ENCODE results near the gene KRTAP5-3. TPM values are rescaled to one million over a fixed set of nuclear protein-coding genes. Genes with fewer than 3 reads are reported as not detected.
"Not testable (repeated sequence)": the region's sequence is repeated elsewhere in the genome, so short reads cannot be mapped to it uniquely, and the experiment has no call there.

Gene KRTAP5-3
- total RNA-seq, 1 experiment from 2014 or later = not detected

DNA sequence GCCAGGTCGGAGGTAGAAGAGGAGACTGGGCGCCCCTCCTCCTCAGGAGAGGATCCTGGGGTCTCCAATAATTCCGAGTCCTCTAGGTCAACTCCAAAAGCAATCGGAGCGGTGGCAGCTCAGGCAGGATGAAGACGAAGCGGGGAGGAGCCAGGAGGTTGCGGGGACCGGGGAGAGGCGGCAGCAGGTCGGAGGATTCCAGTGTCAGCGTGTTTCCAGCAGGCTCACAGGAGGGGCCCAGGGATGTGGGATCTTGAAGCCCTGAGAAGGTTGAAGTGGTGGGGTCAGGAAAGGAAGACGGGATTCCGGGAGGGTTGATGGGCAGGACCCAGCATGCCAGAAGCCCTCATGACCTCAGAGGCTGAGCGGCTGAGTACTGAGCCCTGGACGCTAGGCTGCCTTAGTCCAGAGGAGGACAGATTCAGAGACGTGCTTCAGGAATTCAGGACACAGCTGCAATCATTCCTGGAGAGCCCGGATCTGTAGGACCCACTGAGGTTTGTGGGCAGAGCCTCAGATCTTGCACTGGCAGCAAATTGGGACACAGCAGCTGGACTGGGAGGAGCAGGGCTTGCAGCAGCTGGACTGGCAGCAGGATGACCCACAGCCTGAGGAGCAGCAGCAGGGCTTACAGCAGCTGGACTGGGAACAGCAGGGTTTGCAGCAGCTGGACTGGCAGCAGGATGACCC is 962 bp downstream of the KRTAP5-3 start:
- Mint-ChIP-seq H3K27me3 (ENCODE audit: low read depth) (peaks cover 42% of the 10 kb centered on the region), H3K9me3 (peaks cover 17 to 18% of the 10 kb centered on the region in 2 experiments), H3K4me3 (peak overlapping the region in 1 of 2 experiments; percentile 57; a peak in 1 of 5 replicates), H3K4me1 (peaks cover 13 to 18% of the 10 kb centered on the region in 2 experiments)
- not testable (repeated sequence) for H3K9me3 ChIP-seq (ENCODE audit: control insufficient read depth, low read depth, low read length); H3K27me3 ChIP-seq (ENCODE audit: insufficient read depth, low read length); H3K9ac ChIP-seq (ENCODE audit: extremely low read depth, insufficient read length, low read length); H2BK20ac ChIP-seq (ENCODE audit: low read depth, low read length, poor library complexity, severe bottlenecking); H3K36me3 Mint-ChIP-seq (ENCODE audit: insufficient read depth in 1 of 3, low read depth in 3 of 3); H3K18ac ChIP-seq (ENCODE audit: insufficient read length, low read depth, low read length); H4K5ac ChIP-seq (ENCODE audit: insufficient read length, low read depth, low read length); H3K27ac Mint-ChIP-seq; H3K27ac ChIP-seq (ENCODE audit: insufficient read length, low read depth, low read length); H3K23ac ChIP-seq (ENCODE audit: insufficient read length, low read depth, low read length); H3K14ac ChIP-seq (ENCODE audit: insufficient read depth, low read length); H2BK120ac ChIP-seq (ENCODE audit: low read depth, low read length, poor library complexity, severe bottlenecking); H4K91ac ChIP-seq (ENCODE audit: insufficient read length, low read depth, low read length); H3T11ph ChIP-seq (ENCODE audit: low read length); H3K4me1 ChIP-seq (ENCODE audit: insufficient read depth, low read length); H2AK5ac ChIP-seq (ENCODE audit: insufficient read length, low read length); H3K79me2 ChIP-seq (ENCODE audit: insufficient read depth, low read length); H3K23me2 ChIP-seq (ENCODE audit: insufficient read length, low read depth, low read length, poor library complexity, severe bottlenecking); H2AFZ ChIP-seq (ENCODE audit: low read length); H4K20me1 ChIP-seq (ENCODE audit: control insufficient read depth, insufficient read depth, insufficient read length); H4K8ac ChIP-seq (replicated peaks; ENCODE audit: insufficient read length, low read depth, low read length); H3K4ac ChIP-seq (ENCODE audit: low read depth, low read length); H2BK15ac ChIP-seq (ENCODE audit: low read depth, low read length); H2BK5ac ChIP-seq (ENCODE audit: insufficient read length, low read length); H2BK12ac ChIP-seq (ENCODE audit: insufficient read length, low read depth, low read length); H3K4me2 ChIP-seq (ENCODE audit: insufficient read depth, insufficient read length, low read length); H3K79me1 ChIP-seq (ENCODE audit: insufficient read depth, low read depth, low read length, poor library complexity, severe bottlenecking); H3K56ac ChIP-seq (ENCODE audit: insufficient read length, low read depth, low read length)
- WGBS (ENCODE audit: extremely low coverage, insufficient read length, low lambda C conversion rate) = no CpG with 5 or more reads among the region's 18 CpGs
- peak; percentile 42 for DNase-seq

DNA sequence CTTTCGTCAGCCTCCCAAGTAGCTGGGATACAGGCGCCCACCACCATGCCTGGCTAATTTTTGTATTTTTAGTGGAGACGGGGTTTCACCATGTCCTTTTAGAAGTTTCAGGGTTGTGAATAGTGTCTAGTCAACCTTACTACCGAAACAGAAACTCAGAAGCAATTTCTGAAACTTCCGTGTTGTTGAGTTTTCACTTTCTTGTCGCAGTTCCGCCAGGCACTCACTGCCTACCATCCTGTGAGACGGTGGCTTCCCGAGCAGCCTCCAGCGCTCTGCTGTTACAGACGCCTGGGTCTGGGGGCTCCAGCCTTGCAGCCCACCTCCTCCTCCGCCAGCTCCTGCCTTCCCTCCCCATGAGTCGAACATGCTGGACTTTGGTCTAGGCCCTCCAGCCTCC is 2.3 kb downstream of the KRTAP5-3 start:
- not testable (repeated sequence) for H3K4me1 ChIP-seq (ENCODE audit: insufficient read depth, low read length); H3K4me2 ChIP-seq (ENCODE audit: insufficient read depth, insufficient read length, low read length); H4K5ac ChIP-seq (ENCODE audit: insufficient read length, low read depth, low read length); H2BK20ac ChIP-seq (ENCODE audit: low read depth, low read length, poor library complexity, severe bottlenecking); H3K79me1 ChIP-seq (ENCODE audit: insufficient read depth, low read depth, low read length, poor library complexity, severe bottlenecking); H3K18ac ChIP-seq (ENCODE audit: insufficient read length, low read depth, low read length); H3K14ac ChIP-seq (ENCODE audit: insufficient read depth, low read length); H3K23me2 ChIP-seq (ENCODE audit: insufficient read length, low read depth, low read length, poor library complexity, severe bottlenecking); H3K56ac ChIP-seq (ENCODE audit: insufficient read length, low read depth, low read length); H3K9me3 ChIP-seq (ENCODE audit: control insufficient read depth, low read depth, low read length); H4K20me1 ChIP-seq (ENCODE audit: control insufficient read depth, insufficient read depth, insufficient read length); H4K8ac ChIP-seq (replicated peaks; ENCODE audit: insufficient read length, low read depth, low read length); H4K91ac ChIP-seq (ENCODE audit: insufficient read length, low read depth, low read length); H3K4ac ChIP-seq (ENCODE audit: low read depth, low read length); H3K79me2 ChIP-seq (ENCODE audit: insufficient read depth, low read length); H3K4me3 Mint-ChIP-seq; H3T11ph ChIP-seq (ENCODE audit: low read length); H2BK120ac ChIP-seq (ENCODE audit: low read depth, low read length, poor library complexity, severe bottlenecking); H2AK5ac ChIP-seq (ENCODE audit: insufficient read length, low read length); H3K9ac ChIP-seq (ENCODE audit: extremely low read depth, insufficient read length, low read length); H2BK15ac ChIP-seq (ENCODE audit: low read depth, low read length); H2AFZ ChIP-seq (ENCODE audit: low read length); H2BK5ac ChIP-seq (ENCODE audit: insufficient read length, low read length); H3K27ac ChIP-seq (ENCODE audit: insufficient read length, low read depth, low read length); DNase-seq; H3K27me3 ChIP-seq (ENCODE audit: insufficient read depth, low read length); H3K23ac ChIP-seq (ENCODE audit: insufficient read length, low read depth, low read length); H3K27ac Mint-ChIP-seq; H2BK12ac ChIP-seq (ENCODE audit: insufficient read length, low read depth, low read length)
- H3K27me3 Mint-ChIP-seq (ENCODE audit: low read depth) = peaks cover 47% of the 10 kb centered on the region
- H3K4me1 Mint-ChIP-seq = peaks cover 10 to 14% of the 10 kb centered on the region in 2 experiments
- H3K36me3 Mint-ChIP-seq (ENCODE audit: insufficient read depth in 1 of 3, low read depth in 3 of 3) = peaks cover 7 to 16% (median 11%) of the 10 kb centered on the region in 3 experiments
- WGBS (ENCODE audit: extremely low coverage, insufficient read length, low lambda C conversion rate) = no CpG with 5 or more reads among the region's 13 CpGs
- peaks cover 25 to 26% of the 10 kb centered on the region in 2 experiments for H3K9me3 Mint-ChIP-seq
